GM21529 (cell line): ENCODE data around the gene CCDC28A.

Experiments used
- ATAC-seq: cut with Tn5 transposase; IDR thresholded peaks from one replicate; pipeline ENCODE4 v1.9.1; 2021; ENCODE audit not compliant: unreplicated experiment

Gene CCDC28A

DNA sequence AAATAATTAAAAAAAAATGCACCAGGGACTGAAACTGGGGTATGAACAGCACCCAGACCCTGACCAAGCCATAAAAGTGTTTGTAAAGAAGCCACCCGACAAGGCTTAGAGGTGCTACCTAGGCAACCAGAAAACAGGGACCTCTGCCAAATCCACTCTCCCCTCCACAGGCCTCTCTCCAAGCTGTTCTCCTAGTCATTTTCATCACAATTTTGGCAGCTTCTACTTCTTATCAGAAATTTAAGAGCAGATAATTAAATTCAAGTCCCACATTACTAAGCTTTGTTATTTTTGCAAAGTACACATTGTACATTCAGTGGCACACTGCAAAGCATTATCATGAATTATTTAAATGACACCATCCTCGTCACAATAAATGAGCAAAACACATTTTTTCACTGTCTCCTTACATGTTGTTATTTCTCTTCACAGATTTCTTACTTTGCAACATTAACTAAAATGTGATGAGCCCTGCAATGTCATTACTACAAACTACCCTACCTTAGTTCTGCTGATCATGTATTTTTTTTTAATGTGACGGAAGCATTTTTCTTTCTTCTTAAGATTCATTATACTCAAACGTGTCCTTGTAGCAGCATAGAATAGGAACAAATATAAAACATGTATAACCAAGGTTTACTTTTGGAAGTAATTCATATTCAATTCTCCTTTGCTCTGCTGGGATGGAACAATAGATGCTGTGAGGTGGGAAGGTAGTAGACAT is 60.4 kb downstream of the CCDC28A start:
- ATAC-seq: no peak

DNA sequence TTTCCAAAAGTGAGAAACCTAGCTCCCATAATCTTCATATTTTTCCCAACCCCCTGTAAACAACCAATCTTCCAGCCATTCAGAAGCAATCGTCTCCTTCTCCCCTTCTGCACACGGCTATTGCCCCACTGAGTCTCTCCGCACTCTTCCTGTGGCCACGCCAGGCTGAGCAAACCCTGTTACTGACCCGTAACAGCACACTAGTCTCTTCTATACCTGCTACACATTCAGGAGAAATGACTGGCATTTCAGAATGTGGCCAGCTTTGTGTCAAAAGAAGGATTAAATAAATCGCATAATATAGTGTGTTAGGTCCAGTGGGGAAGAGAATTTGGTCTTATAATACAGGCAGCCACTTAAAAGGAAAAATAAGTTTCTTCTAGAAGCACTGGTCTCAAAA is 63.7 kb downstream of the CCDC28A start:
- no peak for ATAC-seq
